Right lung (tissue), 5 donors: ENCODE results near the gene CARF. TPM values are rescaled to one million over a fixed set of nuclear protein-coding genes. Genes with fewer than 3 reads are reported as not detected.
"Not testable (repeated sequence)": the region's sequence is repeated elsewhere in the genome, so short reads cannot be mapped to it uniquely, and the experiment has no call there.

Source experiments
- DNase-seq, 2 donors: peaks; one replicate each; pipeline ENCODE4 v3.0.0-alpha.2; 2013
- polyA plus RNA-seq, 5 donors: library from polyadenylated mRNA; unstranded; fragments of 120-200 nt; gene quantifications; one replicate each; pipeline versions ENCODE4 v1.2.1 to v1.2.3, GENCODE V29; 2013; ENCODE audit warnings: inconsistent platforms in 1 of 5, low replicate concordance in 1 of 5; ENCODE audit not compliant: insufficient read length in 5 of 5, insufficient read depth in 1 of 5

CARF gene
- polyA plus RNA-seq, 5 donors = 10.3 to 21.3 (median 18.2) TPM

- no peak for DNase-seq
These were observed 22.4 kb downstream of the CARF start for GRCh38 chr2:202934456-202934855.

GRCh38 chr2:202938960-202939359 is 26.9 kb downstream of the CARF start:
- no peak for DNase-seq

- no peak for DNase-seq
These were observed 29.7 kb downstream of the CARF start for GRCh38 chr2:202941771-202942170.

GRCh38 chr2:202944408-202944807 is 32.3 kb downstream of the CARF start:
- DNase-seq = no peak

- DNase-seq = no peak
These were observed 32.7 kb downstream of the CARF start for GRCh38 chr2:202944816-202945215.

GRCh38 chr2:202945497-202945896 is 33.4 kb downstream of the CARF start:
- DNase-seq = no peak

GRCh38 chr2:202949333-202949732 is 37.3 kb downstream of the CARF start:
- DNase-seq = not testable (repeated sequence)

- DNase-seq = no peak
These were observed 38.5 kb downstream of the CARF start for GRCh38 chr2:202950592-202950991.

GRCh38 chr2:202960524-202960923 is 48.4 kb downstream of the CARF start:
- DNase-seq = no peak

- DNase-seq = no peak
These were observed 51.6 kb downstream of the CARF start for GRCh38 chr2:202963712-202964111.

- no peak for DNase-seq
These were observed 53.9 kb downstream of the CARF start for GRCh38 chr2:202965810-202966460.

GRCh38 chr2:202969404-202969803 is 57.3 kb downstream of the CARF start:
- not testable (repeated sequence) for DNase-seq

GRCh38 chr2:202976809-202977208 is 64.7 kb downstream of the CARF start:
- no peak for DNase-seq

GRCh38 chr2:202982779-202983491 is 70.9 kb downstream of the CARF start:
- no peak for DNase-seq

- DNase-seq = no peak
These were observed 77.7 kb downstream of the CARF start for GRCh38 chr2:202989749-202990148.

GRCh38 chr2:202990501-202990900 is 78.4 kb downstream of the CARF start:
- DNase-seq = no peak

- not testable (repeated sequence) for DNase-seq
These were observed 85.0 kb downstream of the CARF start for GRCh38 chr2:202997113-202997512.

- DNase-seq = no peak
These were observed 90.2 kb downstream of the CARF start for GRCh38 chr2:203002054-203002821.

GRCh38 chr2:203003716-203004115 is 91.6 kb downstream of the CARF start:
- no peak for DNase-seq

GRCh38 chr2:203014456-203015199 is 102.6 kb downstream of the CARF start, which contains the start of gene NBEAL1:
TSS of gene NBEAL1 (plus strand) at chr2:203014875. CDS start at chr2:203016385, 1,510 bp downstream.
- peak; percentile 99 for DNase-seq

GRCh38 chr2:203016716-203017115 is 104.6 kb downstream of the CARF start:
- DNase-seq = no peak

GRCh38 chr2:203018181-203018580 is 106.1 kb downstream of the CARF start:
- peak in 1 of 2 donors; percentile 37 for DNase-seq
